ENCODE data around the gene TNNT3. TPM values are rescaled to one million over a fixed set of nuclear protein-coding genes. Genes with fewer than 3 reads are reported as not detected.

Gene TNNT3
- total and polyA plus RNA-seq, 2 of the 4 experiments (the other 2 are of a cell fraction) = not detected

GRCh38 chr11:1873048-1873812, 46.3 kb upstream of the TNNT3 start:
- Histone ChIP-seq H4K91ac (ENCODE audit: insufficient read depth, low read depth, low read length) (no peak overlapping the region), H2AFZ (replicated peaks; ENCODE audit: low read length, poor library complexity) (peak overlapping the region; percentile 51), H3K4me2 (ENCODE audit: low read depth, low read length) (no peak overlapping the region), H3K27me3 (ENCODE audit: control insufficient read depth, insufficient read depth, low read length) (peaks cover 21% of the 10 kb centered on the region; the same call in 1 of the 2 replicates), H3K4ac (ENCODE audit: low read depth, low read length) (no peak overlapping the region), H3K36me3 (ENCODE audit: control insufficient read depth, insufficient read depth, low read length) (no peaks in the 10 kb centered on the region), H3K4me1 (ENCODE audit: control insufficient read depth, insufficient read depth, low read length) (peaks cover 3% of the 10 kb centered on the region; the same call in 1 of the 2 replicates), H3K18ac (ENCODE audit: low read depth, low read length) (no peak overlapping the region), H2BK120ac (ENCODE audit: low read depth, low read length) (no peak overlapping the region), H2BK5ac (ENCODE audit: low read depth, low read length, poor library complexity, severe bottlenecking) (no peak overlapping the region), H3K56ac (ENCODE audit: extremely low read depth, insufficient read depth, low read length) (no peak overlapping the region), H3K14ac (replicated peaks; ENCODE audit: low read depth, low read length) (no peak overlapping the region), H2AK9ac (replicated peaks; ENCODE audit: low read depth, low read length, poor library complexity) (no peak overlapping the region), H4K8ac (ENCODE audit: low read depth in 2 of 2, low read length in 2 of 2) (no peak overlapping the region), H2BK15ac (ENCODE audit: low read depth, low read length) (no peak overlapping the region), H4K5ac (ENCODE audit: low read depth, low read length) (no peak overlapping the region), H3K9ac (ENCODE audit: low read depth, low read length) (no peak overlapping the region), H3K27ac (ENCODE audit: insufficient read depth, low read length) (no peak overlapping the region), H2BK20ac (ENCODE audit: low read depth, low read length) (no peak overlapping the region), H3K4me3 (ENCODE audit: insufficient read depth, low read depth, low read length) (no peak overlapping the region), H2AK5ac (ENCODE audit: low read depth, low read length) (no peak overlapping the region), H3K9me1 (ENCODE audit: insufficient read depth, low read length) (no peaks in the 10 kb centered on the region), H3K79me1 (ENCODE audit: low read depth in 1 of 2, low read length in 2 of 2) (no peaks in the 10 kb centered on the region), H4K20me1 (ENCODE audit: insufficient read depth, low read length) (no peaks in the 10 kb centered on the region), H3K23ac (ENCODE audit: low read depth, low read length) (no peak overlapping the region), H3K9me3 (ENCODE audit: control insufficient read depth, insufficient read depth, low read length) (no peaks in the 10 kb centered on the region)
- intact Hi-C loops (cut with micrococcal nuclease) = no loop called here
- TF ChIP-seq, protein P1, sequence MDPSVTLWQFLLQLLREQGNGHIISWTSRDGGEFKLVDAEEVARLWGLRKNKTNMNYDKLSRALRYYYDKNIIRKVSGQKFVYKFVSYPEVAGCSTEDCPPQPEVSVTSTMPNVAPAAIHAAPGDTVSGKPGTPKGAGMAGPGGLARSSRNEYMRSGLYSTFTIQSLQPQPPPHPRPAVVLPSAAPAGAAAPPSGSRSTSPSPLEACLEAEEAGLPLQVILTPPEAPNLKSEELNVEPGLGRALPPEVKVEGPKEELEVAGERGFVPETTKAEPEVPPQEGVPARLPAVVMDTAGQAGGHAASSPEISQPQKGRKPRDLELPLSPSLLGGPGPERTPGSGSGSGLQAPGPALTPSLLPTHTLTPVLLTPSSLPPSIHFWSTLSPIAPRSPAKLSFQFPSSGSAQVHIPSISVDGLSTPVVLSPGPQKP (IDR thresholded peaks at IDR 0.05; ENCODE audit: borderline replicate concordance, low read depth, low read length) = no peak
- TF ChIP-seq CHD1 (IDR thresholded peaks at IDR 0.05; ENCODE audit: low read depth, low read length) = no peak
- no peak for TF ChIP-seq RAD21 (IDR thresholded peaks at IDR 0.05; ENCODE audit: low read length)
- TF ChIP-seq BHLHE40 (IDR thresholded peaks at IDR 0.05; ENCODE audit: low read depth, low read length) = no peak
- no peak for TF ChIP-seq POLR2A (IDR thresholded peaks at IDR 0.05; ENCODE audit: low read depth, low read length)
- TF ChIP-seq, protein P2, sequence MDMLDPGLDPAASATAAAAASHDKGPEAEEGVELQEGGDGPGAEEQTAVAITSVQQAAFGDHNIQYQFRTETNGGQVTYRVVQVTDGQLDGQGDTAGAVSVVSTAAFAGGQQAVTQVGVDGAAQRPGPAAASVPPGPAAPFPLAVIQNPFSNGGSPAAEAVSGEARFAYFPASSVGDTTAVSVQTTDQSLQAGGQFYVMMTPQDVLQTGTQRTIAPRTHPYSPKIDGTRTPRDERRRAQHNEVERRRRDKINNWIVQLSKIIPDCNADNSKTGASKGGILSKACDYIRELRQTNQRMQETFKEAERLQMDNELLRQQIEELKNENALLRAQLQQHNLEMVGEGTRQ (IDR thresholded peaks at IDR 0.05; ENCODE audit: low read depth, low read length) = no peak
- no peak for TF ChIP-seq FOS (IDR thresholded peaks at IDR 0.05; ENCODE audit: low read depth, low read length)
- TF ChIP-seq RCOR1 (IDR thresholded peaks at IDR 0.05; ENCODE audit: insufficient replicate concordance, low read length) = no peak
- no peak for TF ChIP-seq CTCF (conservative IDR thresholded peaks at IDR 0.05; ENCODE audit: low read depth, low read length)
- TF ChIP-seq SMC3 (IDR thresholded peaks at IDR 0.05; ENCODE audit: low read depth, low read length) = no peak
- TF ChIP-seq RFX5 (IDR thresholded peaks at IDR 0.05; ENCODE audit: low read depth, low read length) = no peak
- no peak for TF ChIP-seq MAFK (IDR thresholded peaks at IDR 0.05; ENCODE audit: low read depth, low read length)
- no peak for TF ChIP-seq CEBPB (IDR thresholded peaks at IDR 0.05; ENCODE audit: low read depth, low read length)
- no peak for TF ChIP-seq MAZ (IDR thresholded peaks at IDR 0.05; ENCODE audit: borderline replicate concordance, low read depth, low read length)
- no peak for TF ChIP-seq NFE2L2 (IDR thresholded peaks at IDR 0.05; ENCODE audit: low read depth, low read length)
- TF ChIP-seq MXI1 (IDR thresholded peaks at IDR 0.05; ENCODE audit: borderline replicate concordance, low read depth, low read length) = no peak
- dilution Hi-C loops (cut with HindIII; ENCODE audit: low sequenced_read_pairs, unreplicated experiment) = no loop called here
- 13% methylated on average over 1 of the region's 11 CpGs; no CpG with 5 or more reads in 1 of the 2 experiments for WGBS, 2 experiments (ENCODE audit: extremely low coverage in 2 of 2, insufficient read length in 1 of 2)
- ChIA-PET POLR2A (ENCODE audit: unreplicated experiment) (no interaction called here), CTCF (no interaction called here)
- peak; percentile 24 for DNase-seq
- BruUV-seq (replicated peaks) = no TSS peak
- ATAC-seq (ENCODE audit: low read depth) = peak; percentile 27; the same call in 1 of the 2 replicates
- in situ Hi-C loops (cut with MboI; ENCODE audit: low sequenced_read_pairs) = no loop called here

Measured in IMR-90 (cell line).